Measurements from ENCODE around the gene CDADC1.

CDADC1 gene

DNA sequence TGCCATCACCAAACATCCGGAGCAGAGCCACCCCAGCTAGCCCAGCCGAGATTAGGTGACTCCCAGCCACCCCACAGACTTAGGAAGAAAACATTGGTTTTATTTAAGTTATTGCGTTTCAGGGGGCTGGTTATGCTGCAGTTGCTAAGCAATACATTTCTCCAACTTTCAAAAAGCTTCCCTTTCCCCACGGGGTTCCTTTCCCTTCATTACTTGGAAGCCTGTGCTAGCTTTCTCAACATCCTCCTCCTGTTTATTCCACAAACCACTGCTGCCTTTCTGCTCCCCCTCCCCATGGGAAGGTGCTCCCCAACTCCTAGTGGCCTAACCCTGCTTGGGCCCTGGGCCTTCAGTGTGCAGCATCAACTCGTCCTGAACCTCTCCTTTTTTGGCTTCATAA, 52.6 kb downstream of the CDADC1 start:
- no CpG with 5 or more reads among the region's 5 CpGs for whole genome bisulfite sequencing, 2 donors (ENCODE audit: extremely low coverage in 2 of 2, insufficient read length in 2 of 2, insufficient replicate concordance in 1 of 2)
- H3K79me1 ChIP-seq (ENCODE audit: low read depth, low read length), result no peaks in the 10 kb centered on the region
- H2BK120ac ChIP-seq (ENCODE audit: low read depth, low read length), result no peak overlapping the region
- H3K4ac ChIP-seq (ENCODE audit: low read length), result no peak overlapping the region
- H2BK15ac ChIP-seq (ENCODE audit: low read length), result peak overlapping the region; percentile 3
- H3K23ac ChIP-seq (ENCODE audit: low read depth, low read length, poor library complexity), result no peak overlapping the region
- H4K8ac ChIP-seq (ENCODE audit: low read depth, low read length), result no peak overlapping the region
- H3K27me3 ChIP-seq (ENCODE audit: control insufficient read depth in 3 of 3, insufficient read depth in 3 of 3, low read depth in 1 of 3, low read length in 3 of 3), result no peaks in the 10 kb centered on the region
- H2BK12ac ChIP-seq (ENCODE audit: low read length), result no peak overlapping the region
- H4K91ac ChIP-seq (ENCODE audit: low read depth, low read length, poor library complexity), result no peak overlapping the region
- H3K9ac ChIP-seq (ENCODE audit: low read depth, low read length, poor library complexity), result no peak overlapping the region
- DNase-seq (ENCODE audit: low spot score), result no peak
- no peak overlapping the region for H3K18ac ChIP-seq (ENCODE audit: low read length)
- H3K4me1 ChIP-seq (ENCODE audit: control insufficient read depth in 2 of 2, insufficient read depth in 1 of 2, low read depth in 1 of 2, low read length in 2 of 2), result peaks cover 0 to 1% of the 10 kb centered on the region in 2 donors
- H2BK5ac ChIP-seq (ENCODE audit: low read length), result no peak overlapping the region
- H3K4me3 ChIP-seq (ENCODE audit: low read length in 2 of 2), result no peak overlapping the region
- no peaks in the 10 kb centered on the region for H3K36me3 ChIP-seq (replicated peaks in 1 of 2; ENCODE audit: control insufficient read depth in 2 of 2, insufficient read depth in 2 of 2, low read length in 2 of 2)
- peak overlapping the region; percentile 10 for H2AK5ac ChIP-seq (ENCODE audit: low read depth, low read length)
- H3K27ac ChIP-seq (replicated peaks; ENCODE audit: low read length), result no peak overlapping the region
- no peak overlapping the region for H3K4me2 ChIP-seq (ENCODE audit: insufficient read depth, low read length, poor library complexity, severe bottlenecking)
- H2AFZ ChIP-seq (ENCODE audit: low read length), result peak overlapping the region; percentile 76
- no peaks in the 10 kb centered on the region for H3K9me3 ChIP-seq (replicated peaks in 1 of 2; ENCODE audit: control insufficient read depth in 2 of 2, insufficient read depth in 1 of 2, low read depth in 1 of 2, low read length in 2 of 2)
- no peak overlapping the region for H3K14ac ChIP-seq (ENCODE audit: low read length)

- no peaks in the 10 kb centered on the region for H3K9me3 ChIP-seq (replicated peaks in 1 of 2; ENCODE audit: control insufficient read depth in 2 of 2, insufficient read depth in 1 of 2, low read depth in 1 of 2, low read length in 2 of 2)
Measured at GRCh38 chr13:49300739-49301589, 53.2 kb downstream of the CDADC1 start.

GRCh38 chr13:49302222-49302621, 54.5 kb downstream of the CDADC1 start:
- Histone ChIP-seq H3K23ac (ENCODE audit: low read depth, low read length, poor library complexity) (no peak overlapping the region), H3K9ac (ENCODE audit: low read depth, low read length, poor library complexity) (no peak overlapping the region), H3K27ac (replicated peaks; ENCODE audit: low read length) (no peak overlapping the region), H2AK5ac (ENCODE audit: low read depth, low read length) (no peak overlapping the region), H3K36me3 (replicated peaks in 1 of 2; ENCODE audit: control insufficient read depth in 2 of 2, insufficient read depth in 2 of 2, low read length in 2 of 2) (no peaks in the 10 kb centered on the region), H2BK120ac (ENCODE audit: low read depth, low read length) (no peak overlapping the region), H3K9me3 (replicated peaks in 1 of 2; ENCODE audit: control insufficient read depth in 2 of 2, insufficient read depth in 1 of 2, low read depth in 1 of 2, low read length in 2 of 2) (no peaks in the 10 kb centered on the region), H2BK12ac (ENCODE audit: low read length) (no peak overlapping the region), H3K4me1 (ENCODE audit: control insufficient read depth in 2 of 2, insufficient read depth in 1 of 2, low read depth in 1 of 2, low read length in 2 of 2) (peaks cover 0 to 1% of the 10 kb centered on the region in 2 donors), H4K91ac (ENCODE audit: low read depth, low read length, poor library complexity) (no peak overlapping the region), H3K79me1 (ENCODE audit: low read depth, low read length) (no peaks in the 10 kb centered on the region), H4K8ac (ENCODE audit: low read depth, low read length) (no peak overlapping the region), H3K27me3 (ENCODE audit: control insufficient read depth in 3 of 3, insufficient read depth in 3 of 3, low read depth in 1 of 3, low read length in 3 of 3) (no peaks in the 10 kb centered on the region), H3K14ac (ENCODE audit: low read length) (no peak overlapping the region), H2BK5ac (ENCODE audit: low read length) (peak overlapping the region; percentile 32), H2BK15ac (ENCODE audit: low read length) (no peak overlapping the region), H3K4me2 (ENCODE audit: insufficient read depth, low read length, poor library complexity, severe bottlenecking) (no peak overlapping the region), H3K4me3 (ENCODE audit: low read length in 2 of 2) (no peak overlapping the region), H2AFZ (ENCODE audit: low read length) (no peak overlapping the region), H3K18ac (ENCODE audit: low read length) (no peak overlapping the region), H3K4ac (ENCODE audit: low read length) (no peak overlapping the region)
- no CpG with 5 or more reads among the region's 7 CpGs for WGBS, 2 donors (ENCODE audit: extremely low coverage in 2 of 2, insufficient read length in 2 of 2, insufficient replicate concordance in 1 of 2)
- no peak for DNase-seq (ENCODE audit: low spot score)

More at GRCh38 chr13:49300739-49301589, 53.2 kb downstream of the CDADC1 start:
- Histone ChIP-seq H3K14ac (ENCODE audit: low read length) (no peak overlapping the region), H3K18ac (ENCODE audit: low read length) (peak overlapping the region; percentile 56), H4K8ac (ENCODE audit: low read depth, low read length) (peak overlapping the region; percentile 20), H2BK5ac (ENCODE audit: low read length) (no peak overlapping the region), H3K36me3 (replicated peaks in 1 of 2; ENCODE audit: control insufficient read depth in 2 of 2, insufficient read depth in 2 of 2, low read length in 2 of 2) (no peaks in the 10 kb centered on the region), H3K4me2 (ENCODE audit: insufficient read depth, low read length, poor library complexity, severe bottlenecking) (no peak overlapping the region), H3K27ac (replicated peaks; ENCODE audit: low read length) (no peak overlapping the region), H4K91ac (ENCODE audit: low read depth, low read length, poor library complexity) (no peak overlapping the region), H2BK120ac (ENCODE audit: low read depth, low read length) (no peak overlapping the region), H3K4me1 (ENCODE audit: control insufficient read depth in 2 of 2, insufficient read depth in 1 of 2, low read depth in 1 of 2, low read length in 2 of 2) (peaks cover 0 to 1% of the 10 kb centered on the region in 2 donors), H3K9ac (ENCODE audit: low read depth, low read length, poor library complexity) (no peak overlapping the region), H2BK15ac (ENCODE audit: low read length) (peak overlapping the region; percentile 3), H3K79me1 (ENCODE audit: low read depth, low read length) (no peaks in the 10 kb centered on the region), H3K23ac (ENCODE audit: low read depth, low read length, poor library complexity) (no peak overlapping the region), H2BK12ac (ENCODE audit: low read length) (no peak overlapping the region), H3K4ac (ENCODE audit: low read length) (no peak overlapping the region), H2AFZ (ENCODE audit: low read length) (peak overlapping the region; percentile 76), H2AK5ac (ENCODE audit: low read depth, low read length) (peak overlapping the region; percentile 10), H3K27me3 (ENCODE audit: control insufficient read depth in 3 of 3, insufficient read depth in 3 of 3, low read depth in 1 of 3, low read length in 3 of 3) (no peaks in the 10 kb centered on the region), H3K4me3 (ENCODE audit: low read length in 2 of 2) (no peak overlapping the region)
- no CpG with 5 or more reads among the region's 20 CpGs for WGBS, 2 donors (ENCODE audit: extremely low coverage in 2 of 2, insufficient read length in 2 of 2, insufficient replicate concordance in 1 of 2)
- DNase-seq (ENCODE audit: low spot score), result peak; percentile 52

DNA sequence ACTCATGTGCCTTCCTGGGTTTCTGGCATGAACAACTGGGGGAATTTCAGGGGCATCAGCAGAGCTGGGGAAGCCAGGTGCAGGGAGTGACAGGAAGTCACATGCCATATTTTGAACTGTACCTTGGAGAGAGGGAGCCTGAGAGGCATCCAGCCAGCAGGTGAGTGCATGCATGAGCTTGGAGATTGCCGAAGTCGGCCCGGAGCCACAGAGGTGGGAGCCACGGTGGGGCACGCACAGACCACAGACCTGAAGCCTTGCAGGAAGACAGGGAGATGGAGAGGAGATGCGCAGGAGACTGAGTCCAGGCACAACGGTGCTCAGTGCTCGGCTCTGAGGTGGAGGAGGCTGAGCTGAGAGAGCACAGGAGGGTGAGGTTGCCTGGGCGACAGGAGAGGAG, 55.1 kb downstream of the CDADC1 start:
- no peaks in the 10 kb centered on the region for H3K79me1 ChIP-seq (ENCODE audit: low read depth, low read length)
- no peak overlapping the region for H4K91ac ChIP-seq (ENCODE audit: low read depth, low read length, poor library complexity)
- WGBS, 2 donors (ENCODE audit: extremely low coverage in 2 of 2, insufficient read length in 2 of 2, insufficient replicate concordance in 1 of 2), result no CpG with 5 or more reads among the region's 9 CpGs

More for the DNA sequence above, 55.1 kb downstream of the CDADC1 start:
- no peak overlapping the region for H2BK120ac ChIP-seq (ENCODE audit: low read depth, low read length)
- H3K27ac ChIP-seq (replicated peaks; ENCODE audit: low read length), result no peak overlapping the region
- DNase-seq (ENCODE audit: low spot score), result no peak
- no peaks in the 10 kb centered on the region for H3K9me3 ChIP-seq (replicated peaks in 1 of 2; ENCODE audit: control insufficient read depth in 2 of 2, insufficient read depth in 1 of 2, low read depth in 1 of 2, low read length in 2 of 2)
- peak overlapping the region; percentile 93 for H2AK5ac ChIP-seq (ENCODE audit: low read depth, low read length)
- H3K4me2 ChIP-seq (ENCODE audit: insufficient read depth, low read length, poor library complexity, severe bottlenecking), result no peak overlapping the region
- H4K8ac ChIP-seq (ENCODE audit: low read depth, low read length), result no peak overlapping the region
- no peak overlapping the region for H3K14ac ChIP-seq (ENCODE audit: low read length)
- peak overlapping the region; percentile 32 for H2BK5ac ChIP-seq (ENCODE audit: low read length)
- H3K23ac ChIP-seq (ENCODE audit: low read depth, low read length, poor library complexity), result peak overlapping the region; percentile 20
- no peaks in the 10 kb centered on the region for H3K36me3 ChIP-seq (replicated peaks in 1 of 2; ENCODE audit: control insufficient read depth in 2 of 2, insufficient read depth in 2 of 2, low read length in 2 of 2)
- H3K4me1 ChIP-seq (ENCODE audit: control insufficient read depth in 2 of 2, insufficient read depth in 1 of 2, low read depth in 1 of 2, low read length in 2 of 2), result peaks cover 0 to 1% of the 10 kb centered on the region in 2 donors
- H2BK12ac ChIP-seq (ENCODE audit: low read length), result no peak overlapping the region
- H3K9ac ChIP-seq (ENCODE audit: low read depth, low read length, poor library complexity), result no peak overlapping the region
- peak overlapping the region; percentile 65 for H3K18ac ChIP-seq (ENCODE audit: low read length)
- H2AFZ ChIP-seq (ENCODE audit: low read length), result no peak overlapping the region
- no peak overlapping the region for H2BK15ac ChIP-seq (ENCODE audit: low read length)
- H3K4me3 ChIP-seq (ENCODE audit: low read length in 2 of 2), result no peak overlapping the region
- no peaks in the 10 kb centered on the region for H3K27me3 ChIP-seq (ENCODE audit: control insufficient read depth in 3 of 3, insufficient read depth in 3 of 3, low read depth in 1 of 3, low read length in 3 of 3)
- H3K4ac ChIP-seq (ENCODE audit: low read length), result no peak overlapping the region
